ENCODE measurements around the gene SLC66A3.
A peak's percentile ranks its signal among the peaks of the same experiment; 100 is the strongest.

The SLC66A3 gene

GRCh38 chr2:11140492-11140891 lies 14.8 kb upstream of the SLC66A3 start:
- no peak for DNase-seq

- DNase-seq, result no peak
These were observed 13.9 kb upstream of the SLC66A3 start for GRCh38 chr2:11141319-11141718.

- DNase-seq, result no peak
These were observed 12.9 kb upstream of the SLC66A3 start for GRCh38 chr2:11142330-11142729.

- DNase-seq, result no peak
These were observed 12.3 kb upstream of the SLC66A3 start for GRCh38 chr2:11142987-11143386.

DNA sequence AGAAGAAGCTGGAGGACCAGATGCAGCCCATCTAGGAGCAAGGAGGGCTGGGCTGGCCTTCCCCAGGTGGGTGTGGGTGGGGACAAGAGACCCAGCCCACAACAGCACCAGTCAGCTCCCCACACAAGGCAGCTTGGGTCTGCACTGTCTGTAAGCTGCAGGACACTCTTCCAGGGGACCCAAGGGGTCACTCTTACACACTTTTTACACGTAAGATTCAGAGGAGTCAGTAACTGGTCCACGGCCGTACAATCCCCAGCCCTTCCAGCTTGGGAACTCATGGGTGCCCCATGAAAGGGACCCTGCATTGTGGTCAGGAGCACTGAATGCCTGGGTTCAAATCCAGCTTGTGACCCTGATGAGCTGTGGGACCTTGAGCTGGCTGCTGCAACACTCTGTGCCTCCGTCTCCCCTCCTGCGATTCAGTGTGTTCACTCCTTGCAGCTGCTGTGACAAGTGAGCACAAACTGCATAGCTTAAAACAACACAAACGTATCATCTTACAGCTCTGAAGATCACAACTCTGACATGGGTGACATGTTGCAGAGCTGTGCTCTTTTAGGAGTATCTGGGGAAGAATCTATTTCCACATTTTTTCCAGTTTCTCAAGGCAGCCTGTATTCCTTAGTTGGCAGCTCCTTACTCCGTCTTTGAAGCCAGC lies 11.1 kb upstream of the SLC66A3 start:
- no peak for DNase-seq

DNA sequence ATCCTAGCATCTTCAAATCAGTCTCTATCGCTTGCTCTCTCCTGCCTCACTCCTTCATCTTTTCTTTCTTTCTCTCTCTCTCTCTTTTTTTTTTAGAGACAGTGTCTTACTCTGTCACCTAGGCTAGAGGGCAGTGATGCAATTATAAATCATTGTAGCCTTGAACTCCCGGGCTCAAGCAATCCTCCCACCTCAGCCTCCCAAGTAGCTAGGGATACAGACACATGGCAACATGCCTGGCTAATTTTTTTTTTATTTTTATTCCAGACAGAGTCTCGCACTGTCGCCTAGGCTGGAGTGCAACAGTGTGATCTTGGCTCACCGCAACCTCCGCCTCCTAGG lies 10.6 kb upstream of the SLC66A3 start:
- DNase-seq, result no peak

GRCh38 chr2:11145350-11145749 lies 9.9 kb upstream of the SLC66A3 start:
- DNase-seq, result no peak

- DNase-seq, result no peak
These were observed 9.2 kb upstream of the SLC66A3 start for GRCh38 chr2:11146076-11146475.

DNA sequence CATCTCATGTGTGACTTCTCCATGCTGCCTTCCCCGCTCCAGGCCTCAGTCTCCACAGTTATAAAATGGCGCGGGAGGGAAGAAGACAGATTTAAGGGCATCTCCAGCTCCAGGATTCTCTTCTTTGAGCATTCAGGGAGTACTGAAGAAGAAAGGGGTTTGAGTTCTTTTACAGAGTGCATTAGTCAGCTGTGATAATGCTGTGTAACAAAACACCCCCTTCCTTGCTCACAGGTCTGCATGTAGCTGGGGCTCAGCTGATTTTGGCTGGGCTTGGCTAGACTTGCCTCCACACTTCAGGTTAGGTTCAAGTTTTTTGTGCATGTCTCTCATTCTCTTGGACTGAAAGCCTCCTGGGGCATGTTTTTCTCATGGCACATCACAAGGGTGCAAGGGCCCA lies 8.0 kb upstream of the SLC66A3 start:
- no peak for DNase-seq

- no peak for DNase-seq
These were observed 2.7 kb upstream of the SLC66A3 start for GRCh38 chr2:11152591-11152990.

- DNase-seq, result no peak
These were observed 998 bp upstream of the SLC66A3 start for GRCh38 chr2:11154016-11154922.

GRCh38 chr2:11154923-11155380 lies 315 bp upstream of the SLC66A3 start:
- DNase-seq, result peak; percentile 95 to 98

- no peak for DNase-seq
These were observed 1.3 kb downstream of the SLC66A3 start for GRCh38 chr2:11156396-11157075.

DNA sequence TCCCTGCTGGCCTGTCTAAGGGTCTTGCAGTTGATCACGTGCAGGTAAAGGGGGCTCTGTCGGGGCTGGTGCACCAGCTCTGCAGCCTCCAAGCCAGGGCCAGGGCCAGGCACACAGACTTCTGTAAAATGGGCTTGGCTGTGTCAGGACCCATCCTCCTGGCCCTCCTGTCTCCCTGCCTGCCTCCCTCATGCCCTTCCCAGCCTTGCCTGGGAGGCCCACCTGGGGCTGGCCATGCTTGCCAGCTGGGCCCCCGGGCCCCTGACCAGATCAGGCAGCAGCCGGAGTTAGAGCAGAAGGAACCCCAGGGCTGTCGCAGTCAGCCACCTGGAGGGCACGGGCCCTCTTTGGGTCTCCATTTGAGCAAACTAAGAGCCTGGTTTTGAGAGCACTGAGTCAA lies 2.0 kb downstream of the SLC66A3 start:
- no peak for DNase-seq

- DNase-seq, result no peak
These were observed 2.5 kb downstream of the SLC66A3 start for GRCh38 chr2:11157731-11158130.

DNA sequence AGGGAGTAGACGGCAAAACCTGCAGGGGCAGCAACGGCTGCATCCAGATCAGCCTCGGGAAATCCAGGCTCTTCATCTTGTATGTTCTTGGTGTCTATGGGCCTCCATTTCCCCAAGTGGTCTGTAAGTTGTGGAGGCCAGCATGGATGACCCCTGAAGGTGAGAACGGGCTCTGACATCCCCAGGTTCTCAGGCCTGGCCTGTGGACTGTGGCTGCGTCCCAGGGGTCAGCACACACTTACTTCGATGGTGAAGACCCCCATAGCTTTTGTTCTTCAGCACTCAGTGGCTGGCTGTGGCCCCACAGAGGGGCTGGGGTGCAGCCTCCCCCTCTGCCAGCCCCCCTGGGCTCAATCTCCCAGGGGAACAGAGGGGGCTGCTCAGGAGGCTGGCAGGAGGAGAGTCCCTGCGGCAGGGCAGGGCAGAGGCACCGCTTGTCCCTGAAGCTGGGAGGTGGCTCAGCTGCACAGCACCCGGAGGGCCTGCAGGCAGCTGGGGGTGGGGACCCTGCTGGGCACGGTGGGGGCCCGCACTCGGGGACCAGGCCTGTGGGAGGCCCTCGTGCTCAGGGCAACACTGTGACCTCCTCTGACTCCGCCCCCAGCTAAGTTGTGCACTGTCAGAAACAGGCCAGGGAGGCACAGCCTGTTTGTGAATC lies 3.8 kb downstream of the SLC66A3 start:
- DNase-seq, result no peak

GRCh38 chr2:11159574-11160170 lies 4.4 kb downstream of the SLC66A3 start:
- DNase-seq, result no peak

DNA sequence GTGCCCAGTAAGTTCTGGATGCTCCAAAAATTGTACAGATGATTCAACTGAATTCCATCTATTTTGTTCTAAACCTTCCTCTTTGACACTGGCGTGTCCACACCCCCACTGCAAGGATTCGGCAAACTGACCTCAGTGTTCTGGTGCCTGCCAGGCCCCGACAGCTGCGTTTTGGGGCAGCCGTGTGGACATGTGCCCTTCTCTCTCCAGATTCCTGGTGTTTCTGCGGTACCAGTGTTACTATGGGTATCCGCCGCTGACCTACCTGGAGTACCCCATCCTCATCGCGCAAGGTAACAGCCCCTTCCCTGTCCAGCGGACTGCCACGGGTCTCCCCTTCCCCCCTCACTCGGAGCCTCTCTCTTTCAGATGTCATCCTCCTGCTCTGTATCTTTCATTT lies 5.0 kb downstream of the SLC66A3 start:
- DNase-seq, result no peak

DNA sequence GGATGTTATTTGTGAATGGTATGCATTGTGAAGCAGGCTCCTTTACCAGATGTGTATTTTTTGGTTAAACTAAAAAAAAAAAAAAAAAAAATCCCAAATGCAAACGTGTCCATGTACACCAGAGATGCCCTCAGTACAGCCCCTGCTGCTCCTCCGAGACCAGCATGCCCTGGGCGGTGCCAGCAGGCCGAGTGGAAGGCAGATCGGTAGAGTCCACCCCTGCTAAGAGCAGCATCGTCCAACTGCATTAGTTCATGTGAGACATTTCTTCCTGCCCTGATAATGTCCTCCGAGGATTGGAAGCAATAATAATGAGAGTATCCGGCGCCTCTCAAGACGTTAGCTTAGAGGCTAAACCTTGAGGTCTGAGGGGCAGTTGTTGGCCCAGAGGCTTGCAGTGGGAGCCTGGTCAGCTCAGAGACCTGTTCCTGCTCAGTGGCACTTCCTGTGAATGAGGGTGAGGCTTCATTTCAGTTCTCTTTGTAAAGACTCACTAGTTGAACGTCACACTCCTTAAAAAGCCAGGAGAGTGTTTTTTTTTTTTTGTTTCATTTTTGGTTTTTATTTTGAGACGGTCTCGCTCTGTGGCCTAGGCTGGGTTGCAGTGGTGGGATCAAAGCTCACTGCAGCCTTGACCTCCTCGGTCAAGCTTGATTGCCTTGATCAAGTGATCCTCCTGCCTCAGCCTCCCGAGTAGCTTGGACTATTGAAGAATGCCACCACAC lies 5.6 kb downstream of the SLC66A3 start:
- DNase-seq, result no peak

DNA sequence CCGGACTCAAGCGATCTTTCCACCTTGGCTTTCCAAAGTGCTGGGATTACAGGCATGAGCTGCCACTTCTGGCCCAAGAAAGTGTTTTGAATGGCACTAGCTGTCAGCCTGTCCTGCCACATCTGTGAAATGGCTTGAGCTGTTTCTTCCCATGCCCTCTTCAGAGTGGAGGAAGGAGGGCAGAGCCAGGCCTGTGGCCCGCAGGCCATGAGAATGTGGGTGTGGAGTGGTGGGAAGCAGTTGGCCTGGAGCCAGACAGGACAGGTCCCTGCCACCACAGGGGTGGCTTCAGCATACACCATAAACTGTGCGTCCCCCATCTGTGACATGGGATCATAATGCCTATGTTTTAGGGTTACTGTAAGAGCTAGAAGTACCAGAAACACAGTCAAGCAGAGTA lies 6.5 kb downstream of the SLC66A3 start:
- no peak for DNase-seq

GRCh38 chr2:11163439-11164317 lies 8.4 kb downstream of the SLC66A3 start:
- no peak for DNase-seq

Measured in NCI-H187 (cell line).